Measurements from ENCODE around the gene ZC3HAV1L.
"Not testable (repeated sequence)": the region's sequence is repeated elsewhere in the genome, so short reads cannot be mapped to it uniquely, and the experiment has no call there.

The ZC3HAV1L gene

DNA sequence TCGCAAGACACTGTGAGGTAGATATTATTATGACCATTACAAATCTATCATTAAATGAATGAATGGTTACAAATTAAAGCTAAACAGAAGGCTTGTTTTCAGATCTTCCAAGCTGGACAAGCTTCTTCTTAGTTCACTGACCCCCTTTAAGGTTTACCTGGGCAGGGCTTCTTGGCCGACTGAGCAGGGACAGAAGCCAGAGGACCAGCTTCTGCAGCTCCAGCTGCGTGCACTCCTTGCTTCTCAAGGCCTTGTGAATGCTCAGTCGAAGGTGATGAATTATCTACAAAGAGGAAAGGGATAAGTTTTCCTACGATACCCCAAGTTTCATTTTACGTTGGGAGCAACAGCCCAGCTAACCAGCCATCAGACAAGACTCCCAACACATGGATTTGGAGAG, 9.3 kb downstream of the ZC3HAV1L start:
- no peak for DNase-seq (ENCODE audit: low read depth)
- no peak for TF ChIP-seq CTCF (conservative IDR thresholded peaks at IDR 0.05; ENCODE audit: control insufficient read depth, insufficient read depth, low read depth, low read length)

GRCh38 chr7:139025861-139026260, 10.0 kb downstream of the ZC3HAV1L start:
- DNase-seq (ENCODE audit: low read depth); H3K4me3 ChIP-seq (ENCODE audit: control insufficient read depth, low read depth, low read length): not testable (repeated sequence)

More for the DNA sequence above, 9.3 kb downstream of the ZC3HAV1L start:
- no peak overlapping the region for H3K4me3 ChIP-seq (ENCODE audit: control insufficient read depth, low read depth, low read length)

DNA sequence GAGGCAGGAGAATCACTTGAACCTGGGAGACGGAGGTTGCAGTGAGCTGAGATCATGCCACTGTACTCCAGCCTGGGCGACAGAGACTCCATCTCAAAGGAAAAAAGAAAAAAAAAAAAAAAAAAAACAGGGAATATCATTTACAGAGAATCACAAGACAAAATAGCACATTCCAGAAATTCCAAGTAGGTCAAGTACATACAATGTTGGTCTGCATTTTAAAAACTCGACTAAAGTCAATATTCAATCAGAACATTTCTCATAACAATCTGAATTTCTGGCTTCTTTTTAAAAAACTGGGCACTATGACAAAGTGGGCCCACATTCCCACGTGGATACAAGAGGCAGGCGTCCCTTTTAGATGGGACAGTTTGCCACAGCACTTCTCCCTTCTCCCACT, 12.8 kb downstream of the ZC3HAV1L start:
- H3K4me3 ChIP-seq (ENCODE audit: control insufficient read depth, low read depth, low read length) = no peak overlapping the region
- no peak for DNase-seq (ENCODE audit: low read depth)
- TF ChIP-seq CTCF (conservative IDR thresholded peaks at IDR 0.05; ENCODE audit: control insufficient read depth, insufficient read depth, low read depth, low read length) = no peak

GRCh38 chr7:139022286-139022685, 13.6 kb downstream of the ZC3HAV1L start:
- no peak for DNase-seq (ENCODE audit: low read depth)
- H3K4me3 ChIP-seq (ENCODE audit: control insufficient read depth, low read depth, low read length) = no peak overlapping the region
- TF ChIP-seq CTCF (conservative IDR thresholded peaks at IDR 0.05; ENCODE audit: control insufficient read depth, insufficient read depth, low read depth, low read length) = no peak

DNA sequence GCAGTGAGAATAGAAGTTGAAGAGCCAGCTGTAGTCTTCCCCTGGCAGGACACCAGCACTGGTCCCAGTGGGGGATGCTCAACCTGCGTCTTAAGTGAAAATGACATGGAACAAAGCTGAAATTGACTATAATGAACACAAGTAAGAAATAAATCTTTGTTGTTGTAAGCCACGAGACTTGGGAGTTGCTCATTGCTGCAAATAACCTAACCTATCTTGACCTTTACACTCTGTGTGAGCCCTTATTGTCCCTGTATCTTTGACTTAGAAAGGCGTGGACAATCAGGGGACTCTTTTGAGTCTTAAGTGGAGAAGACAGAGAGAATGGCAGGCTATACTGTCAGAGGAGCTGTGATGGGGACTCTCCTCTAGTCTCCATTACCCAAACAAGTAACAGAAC, 16.9 kb downstream of the ZC3HAV1L start:
- TF ChIP-seq CTCF (conservative IDR thresholded peaks at IDR 0.05; ENCODE audit: control insufficient read depth, insufficient read depth, low read depth, low read length) = no peak
- no peak overlapping the region for H3K4me3 ChIP-seq (ENCODE audit: control insufficient read depth, low read depth, low read length)
- DNase-seq (ENCODE audit: low read depth) = no peak

DNA sequence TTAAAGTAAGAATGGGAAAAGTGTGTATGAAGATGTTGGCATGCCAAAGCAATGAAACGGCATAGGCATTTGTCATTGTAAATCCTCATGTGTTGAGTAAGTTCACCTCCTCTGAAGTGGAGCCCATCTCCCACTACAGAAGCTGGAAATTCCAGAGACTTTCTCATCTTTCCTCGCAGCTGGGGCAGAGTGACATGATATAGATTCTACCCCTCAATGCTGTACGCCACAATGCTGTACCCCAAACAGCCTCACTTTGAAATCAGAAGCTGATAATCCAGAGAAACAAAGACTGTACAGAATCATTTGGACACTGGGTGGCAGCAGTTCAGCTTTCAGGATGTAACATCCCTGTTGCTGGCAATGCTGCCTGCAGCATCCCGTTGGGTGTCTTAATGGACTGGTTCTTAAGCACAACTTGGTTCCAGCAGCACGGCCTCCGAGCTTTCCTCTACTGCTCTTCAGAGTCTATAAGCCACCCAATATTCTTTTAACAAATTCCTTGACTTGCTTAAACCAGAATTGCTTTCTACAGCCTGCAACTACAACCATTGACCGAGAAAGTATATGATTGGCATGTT, 18.8 kb downstream of the ZC3HAV1L start:
- no peak overlapping the region for H3K4me3 ChIP-seq (ENCODE audit: control insufficient read depth, low read depth, low read length)

DNA sequence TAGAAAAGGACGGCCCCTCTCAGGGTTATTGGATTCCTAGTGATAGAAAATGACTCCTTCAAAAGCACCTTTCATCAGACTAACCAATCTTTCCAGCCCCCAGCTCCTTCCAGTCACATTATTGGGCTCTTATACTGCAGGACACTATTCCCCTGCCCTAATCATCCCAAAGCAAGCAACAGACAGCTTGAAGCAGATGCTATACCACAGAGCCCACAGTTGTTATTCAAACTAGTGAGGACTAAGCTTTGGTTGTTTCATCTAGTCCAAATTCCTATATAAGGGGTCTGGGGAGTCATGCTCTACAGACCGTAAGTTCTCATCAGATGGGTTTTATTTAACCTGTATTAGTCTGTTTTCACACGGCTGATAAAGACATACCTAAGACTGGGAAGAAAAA, 24.5 kb downstream of the ZC3HAV1L start:
- DNase-seq (ENCODE audit: low read depth) = no peak
- H3K4me3 ChIP-seq (ENCODE audit: control insufficient read depth, low read depth, low read length) = no peak overlapping the region
- TF ChIP-seq CTCF (conservative IDR thresholded peaks at IDR 0.05; ENCODE audit: control insufficient read depth, insufficient read depth, low read depth, low read length) = no peak

More for the DNA sequence above, 18.8 kb downstream of the ZC3HAV1L start:
- DNase-seq (ENCODE audit: low read depth) = peak; percentile 76
- peak; percentile 75 for TF ChIP-seq CTCF (conservative IDR thresholded peaks at IDR 0.05; ENCODE audit: control insufficient read depth, insufficient read depth, low read depth, low read length)
